Sigmoid colon (tissue), 4 donors: Measurements from ENCODE around the gene GPR89A.
"Not testable (repeated sequence)": the region's sequence is repeated elsewhere in the genome, so short reads cannot be mapped to it uniquely, and the experiment has no call there.

Source experiments
- EP300 ChIP-seq, 4 donors: sonication (generic); formaldehyde crosslinking; IDR thresholded peaks; one replicate each; pipeline ENCODE4 v1.6.1; 2017; ENCODE audit warnings: antibody characterized with exemption in 4 of 4
- POLR2A ChIP-seq, 2 donors: fragments of 450-650 bp; IDR thresholded peaks; one replicate each; pipeline ENCODE4 v1.6.1; 2016; ENCODE audit warnings: antibody characterized with exemption in 2 of 2, mild to moderate bottlenecking in 2 of 2, moderate library complexity in 2 of 2
- POLR2AphosphoS5 ChIP-seq, 4 donors: sonication (generic); formaldehyde crosslinking; IDR thresholded peaks; one replicate each; pipeline ENCODE4 v1.6.1; 2017; ENCODE audit warnings: antibody characterized with exemption in 4 of 4

GRCh38 chr1:145686078-145686477, 78.3 kb downstream of the GPR89A start:
- not testable (repeated sequence) for TF ChIP-seq EP300, POLR2AphosphoS5, POLR2A (IDR thresholded peaks at IDR 0.05)
